ENCODE results near the gene UGT1A9. TPM values are rescaled to one million over a fixed set of nuclear protein-coding genes. Genes with fewer than 3 reads are reported as not detected.

Gene UGT1A9
- total RNA-seq, 2 donors from 2014 or later, result not detected

DNA sequence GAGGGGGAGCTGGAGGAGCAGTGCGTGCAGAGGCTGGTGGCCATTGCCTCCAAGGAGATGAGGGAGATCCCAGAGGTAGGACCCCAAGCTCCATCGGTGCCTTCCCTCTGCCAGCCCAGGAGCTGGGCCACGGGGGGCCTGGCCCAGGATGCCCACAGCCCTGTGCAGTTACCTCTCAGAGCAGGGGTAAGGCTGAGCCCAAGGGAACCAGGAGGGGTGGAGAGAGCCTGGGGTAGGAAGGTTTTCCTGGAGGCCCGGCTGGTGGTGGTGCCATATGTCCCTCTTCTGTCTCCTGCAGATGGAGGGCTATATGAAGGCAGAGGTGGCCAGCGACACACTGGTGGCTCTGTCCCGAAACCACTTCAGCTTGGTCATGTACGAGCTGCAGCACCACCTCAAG lies 117.9 kb downstream of the UGT1A9 start:
- H3K4me1 ChIP-seq, result no peaks in the 10 kb centered on the region
- H3K27ac ChIP-seq, result no peak overlapping the region

DNA sequence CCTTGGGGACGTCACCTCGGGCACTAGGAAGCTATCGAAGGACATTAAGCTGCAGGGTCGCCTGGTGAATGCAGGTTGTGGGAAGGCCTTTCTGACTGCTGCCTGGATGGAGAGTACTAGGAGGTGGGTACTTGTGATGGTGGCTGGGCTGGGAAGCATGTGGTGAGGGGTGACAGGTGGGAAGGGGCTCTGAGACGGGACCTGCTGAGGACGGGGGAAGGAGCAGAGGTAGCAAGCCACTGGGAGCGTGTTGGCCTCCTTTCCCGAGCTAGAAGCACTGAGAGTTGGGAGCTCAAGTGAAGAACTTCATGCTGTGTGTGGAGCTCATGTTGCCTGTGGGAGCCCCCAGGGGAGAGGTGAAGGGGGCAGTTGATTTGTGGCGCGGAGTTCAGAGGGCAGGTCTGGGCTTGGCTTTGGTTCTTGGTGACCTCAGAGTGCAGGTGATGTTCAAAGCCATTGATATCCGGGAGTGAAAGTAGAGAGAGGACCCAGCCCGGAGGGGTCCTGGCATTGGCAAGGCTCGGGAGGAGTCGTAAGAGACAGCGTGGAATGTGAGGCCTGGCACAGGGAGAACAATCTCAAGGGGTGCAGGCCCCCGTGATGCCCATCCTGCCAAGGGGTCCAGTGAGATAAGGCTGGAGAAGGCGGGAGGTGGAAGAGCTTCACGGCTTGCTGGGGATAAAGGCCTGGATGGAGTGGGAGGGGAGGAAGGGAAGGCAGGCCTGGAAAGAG lies 119.6 kb downstream of the UGT1A9 start:
- no peaks in the 10 kb centered on the region for H3K4me1 ChIP-seq
- no peaks in the 10 kb centered on the region for H3K27me3 ChIP-seq
- H3K9me3 ChIP-seq, result no peaks in the 10 kb centered on the region
- DNase-seq (ENCODE audit: low spot score), result no peak
- no peak overlapping the region for H3K27ac ChIP-seq
- no peak overlapping the region for H3K4me3 ChIP-seq
- H3K36me3 ChIP-seq, result no peaks in the 10 kb centered on the region
- TF ChIP-seq, protein P1, sequence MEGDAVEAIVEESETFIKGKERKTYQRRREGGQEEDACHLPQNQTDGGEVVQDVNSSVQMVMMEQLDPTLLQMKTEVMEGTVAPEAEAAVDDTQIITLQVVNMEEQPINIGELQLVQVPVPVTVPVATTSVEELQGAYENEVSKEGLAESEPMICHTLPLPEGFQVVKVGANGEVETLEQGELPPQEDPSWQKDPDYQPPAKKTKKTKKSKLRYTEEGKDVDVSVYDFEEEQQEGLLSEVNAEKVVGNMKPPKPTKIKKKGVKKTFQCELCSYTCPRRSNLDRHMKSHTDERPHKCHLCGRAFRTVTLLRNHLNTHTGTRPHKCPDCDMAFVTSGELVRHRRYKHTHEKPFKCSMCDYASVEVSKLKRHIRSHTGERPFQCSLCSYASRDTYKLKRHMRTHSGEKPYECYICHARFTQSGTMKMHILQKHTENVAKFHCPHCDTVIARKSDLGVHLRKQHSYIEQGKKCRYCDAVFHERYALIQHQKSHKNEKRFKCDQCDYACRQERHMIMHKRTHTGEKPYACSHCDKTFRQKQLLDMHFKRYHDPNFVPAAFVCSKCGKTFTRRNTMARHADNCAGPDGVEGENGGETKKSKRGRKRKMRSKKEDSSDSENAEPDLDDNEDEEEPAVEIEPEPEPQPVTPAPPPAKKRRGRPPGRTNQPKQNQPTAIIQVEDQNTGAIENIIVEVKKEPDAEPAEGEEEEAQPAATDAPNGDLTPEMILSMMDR (IDR thresholded peaks at IDR 0.05), result no peak

More for the DNA sequence above, 117.9 kb downstream of the UGT1A9 start:
- no peaks in the 10 kb centered on the region for H3K9me3 ChIP-seq
- no peaks in the 10 kb centered on the region for H3K27me3 ChIP-seq
- H3K36me3 ChIP-seq, result no peaks in the 10 kb centered on the region
- H3K4me3 ChIP-seq, result no peak overlapping the region
- TF ChIP-seq, protein P1 (IDR thresholded peaks at IDR 0.05), result no peak
- DNase-seq (ENCODE audit: low spot score), result peak; percentile 53

DNA sequence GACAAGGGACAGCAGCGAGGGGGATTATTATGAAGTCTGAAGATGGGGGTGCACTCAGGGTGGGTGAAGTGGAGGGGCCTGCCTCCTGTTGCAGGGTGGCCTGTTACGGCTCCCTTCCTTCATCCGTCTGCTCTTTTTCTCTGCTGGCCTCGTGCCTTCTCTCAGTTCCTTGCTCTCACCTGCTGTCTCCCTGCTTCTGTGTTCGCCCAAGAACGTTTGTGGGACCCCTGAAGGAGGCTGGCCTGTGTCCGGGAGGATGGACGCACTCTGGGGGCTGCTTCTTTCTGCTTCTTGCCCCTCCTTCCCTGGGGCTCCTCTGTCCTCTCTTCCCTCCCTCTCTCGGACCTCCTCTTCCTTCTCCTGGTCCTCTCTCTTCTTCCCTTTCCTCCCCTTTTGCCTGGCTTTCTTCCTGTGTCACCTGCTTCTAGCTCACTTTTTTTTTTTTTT lies 120.2 kb downstream of the UGT1A9 start:
- no peak for DNase-seq (ENCODE audit: low spot score)
- TF ChIP-seq, protein P1 (IDR thresholded peaks at IDR 0.05), result no peak
- H3K27ac ChIP-seq, result no peak overlapping the region

DNA sequence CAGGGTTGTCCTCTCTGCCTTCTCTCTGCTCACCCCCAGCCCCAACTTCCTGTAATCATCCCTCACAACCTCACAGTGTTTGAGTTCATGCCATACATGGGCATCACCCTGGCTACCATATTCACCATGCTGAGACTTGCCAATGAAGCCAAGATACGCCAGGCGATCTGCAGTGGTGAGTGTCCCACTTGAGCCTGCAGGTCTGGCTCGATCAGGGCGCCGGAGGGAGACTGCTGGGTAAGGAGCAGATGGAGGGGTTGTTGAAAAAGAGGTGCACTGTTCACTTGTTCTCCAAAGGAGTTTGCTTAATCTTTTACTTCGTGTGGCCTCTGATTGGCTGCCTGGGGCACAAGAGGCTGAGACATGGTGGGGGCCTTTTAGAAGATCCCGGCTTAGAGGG lies 121.0 kb downstream of the UGT1A9 start:
- H3K9me3 ChIP-seq, result no peaks in the 10 kb centered on the region
- no peak overlapping the region for H3K4me3 ChIP-seq
- TF ChIP-seq, protein P1 (IDR thresholded peaks at IDR 0.05), result no peak
- H3K4me1 ChIP-seq, result no peaks in the 10 kb centered on the region
- H3K36me3 ChIP-seq, result no peaks in the 10 kb centered on the region
- no peaks in the 10 kb centered on the region for H3K27me3 ChIP-seq
- no peak for DNase-seq (ENCODE audit: low spot score)
- H3K27ac ChIP-seq, result no peak overlapping the region

More for the DNA sequence above, 120.2 kb downstream of the UGT1A9 start:
- Histone ChIP-seq H3K36me3 (no peaks in the 10 kb centered on the region), H3K4me3 (no peak overlapping the region), H3K27me3 (no peaks in the 10 kb centered on the region), H3K9me3 (no peaks in the 10 kb centered on the region), H3K4me1 (no peaks in the 10 kb centered on the region)

DNA sequence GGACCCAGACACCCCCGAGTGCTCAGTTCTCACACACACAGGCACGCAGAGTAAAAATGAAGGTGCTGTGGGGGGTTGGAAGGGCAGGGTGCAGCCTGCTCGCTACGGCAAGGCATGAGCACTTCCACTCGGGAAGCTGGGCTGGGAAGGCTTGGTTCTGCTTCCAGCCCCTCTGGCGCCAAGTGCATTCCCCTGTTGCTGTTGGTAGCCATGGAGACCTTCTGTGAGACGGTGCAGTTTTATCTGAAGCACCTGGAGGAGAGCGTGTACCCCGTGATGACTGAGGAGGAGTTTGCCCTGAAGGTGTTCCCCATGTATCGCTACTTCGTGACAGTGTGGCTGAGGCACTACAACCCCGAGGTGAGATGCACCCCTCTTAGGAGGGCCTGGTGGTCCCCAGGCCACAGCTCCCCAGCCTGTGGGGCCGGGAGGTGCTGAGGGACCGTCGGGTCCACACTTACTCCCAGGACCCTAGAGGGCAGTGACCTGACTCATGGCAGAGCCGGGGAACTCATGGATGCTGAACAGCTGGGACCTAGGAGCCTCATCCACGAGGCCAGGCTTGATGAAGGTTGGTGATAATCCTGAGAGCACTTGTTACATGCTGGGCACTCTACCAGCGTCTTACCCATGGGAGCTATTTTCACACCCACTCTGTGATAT lies 121.9 kb downstream of the UGT1A9 start:
- H3K9me3 ChIP-seq, result no peaks in the 10 kb centered on the region
- H3K27me3 ChIP-seq, result no peaks in the 10 kb centered on the region
- H3K4me1 ChIP-seq, result no peaks in the 10 kb centered on the region
- H3K27ac ChIP-seq, result no peak overlapping the region
- H3K4me3 ChIP-seq, result no peak overlapping the region
- no peaks in the 10 kb centered on the region for H3K36me3 ChIP-seq
- DNase-seq (ENCODE audit: low spot score), result no peak
- TF ChIP-seq, protein P1 (IDR thresholded peaks at IDR 0.05), result no peak

Data from right atrium auricular region (tissue), 2 donors.